Amniotic epithelial cell (primary cell): ENCODE data around the gene DDX56.
A peak's percentile ranks its signal among the peaks of the same experiment; 100 is the strongest.
"Not testable (repeated sequence)": the region's sequence is repeated elsewhere in the genome, so short reads cannot be mapped to it uniquely, and the experiment has no call there.

Experiments used
- DNase-seq: peaks from one replicate; pipeline ENCODE4 v3.0.0-alpha.2; 2010; ENCODE audit warnings: low read depth

The DDX56 gene

GRCh38 chr7:44563171-44563679 is 10.5 kb downstream of the DDX56 start:
- no peak for DNase-seq

- DNase-seq: not testable (repeated sequence)
These were observed 11.1 kb downstream of the DDX56 start for GRCh38 chr7:44562622-44562962.

- DNase-seq: peak; percentile 73
These were observed 11.6 kb downstream of the DDX56 start for GRCh38 chr7:44561962-44562621.

GRCh38 chr7:44561481-44561880 is 12.2 kb downstream of the DDX56 start:
- no peak for DNase-seq

GRCh38 chr7:44559485-44559884 is 14.2 kb downstream of the DDX56 start:
- no peak for DNase-seq

GRCh38 chr7:44557485-44557884 is 16.2 kb downstream of the DDX56 start:
- DNase-seq: no peak

GRCh38 chr7:44555350-44555749 is 18.4 kb downstream of the DDX56 start:
- DNase-seq: peak; percentile 26

GRCh38 chr7:44552473-44553005 is 21.2 kb downstream of the DDX56 start:
- DNase-seq: not testable (repeated sequence)

- DNase-seq: no peak
These were observed 24.3 kb downstream of the DDX56 start for GRCh38 chr7:44549457-44549856.

- no peak for DNase-seq
These were observed 24.8 kb downstream of the DDX56 start for GRCh38 chr7:44548893-44549292.

- no peak for DNase-seq
These were observed 26.0 kb downstream of the DDX56 start for GRCh38 chr7:44547536-44548231.

- no peak for DNase-seq
These were observed 31.7 kb downstream of the DDX56 start for GRCh38 chr7:44541876-44542610.

GRCh38 chr7:44541028-44541869 is 32.5 kb downstream of the DDX56 start, which contains the start of gene NPC1L1:
NPC1L1 (minus strand) TSS chr7:44541330; CDS start chr7:44541259, 71 bp downstream.
- DNase-seq: no peak

GRCh38 chr7:44540592-44541027 is 33.1 kb downstream of the DDX56 start:
- DNase-seq: no peak

GRCh38 chr7:44539669-44540506 is 33.8 kb downstream of the DDX56 start:
- DNase-seq: no peak

- DNase-seq: no peak
These were observed 34.7 kb downstream of the DDX56 start for GRCh38 chr7:44538798-44539668.

GRCh38 chr7:44538093-44538797 is 35.5 kb downstream of the DDX56 start:
- no peak for DNase-seq

- DNase-seq: no peak
These were observed 36.3 kb downstream of the DDX56 start for GRCh38 chr7:44537442-44537841.

GRCh38 chr7:44536090-44536489 is 37.6 kb downstream of the DDX56 start:
- DNase-seq: no peak
